Epithelial cell of prostate (primary cell): ENCODE measurements around the gene HYKK.

ENCODE experiments used
- DNase-seq: peaks from one replicate; pipeline ENCODE4 v3.0.0-alpha.2; 2011; ENCODE audit warnings: low read depth, low spot score
- H3K27ac ChIP-seq: fragments of 450-650 bp; 2 replicates; pipeline ENCODE4 v1.5.1; 2017; ENCODE audit warnings: mild to moderate bottlenecking

The HYKK gene

GRCh38 chr15:78574944-78575343, 67.6 kb downstream of the HYKK start:
- DNase-seq, result no peak
- no peak overlapping the region for H3K27ac ChIP-seq
